SU-DHL-6 (cell line): Measurements from ENCODE around the gene ADIRF.

Source experiments
- H2AFZ ChIP-seq: fragments of 200-600 bp; sonication (generic); 2 replicates; pipeline ENCODE4 v1.6.1; 2014; ENCODE audit warnings: low read depth, mild to moderate bottlenecking, moderate library complexity, mixed read lengths, antibody characterized with exemption, low read length; ENCODE audit not compliant: severe bottlenecking
- H3F3A ChIP-seq: fragments of 200-600 bp; shearing (Covaris generic); 2 replicates; pipeline ENCODE4 v1.6.0; 2016; ENCODE audit warnings: antibody characterized with exemption, mild to moderate bottlenecking; ENCODE audit not compliant: insufficient read depth
- H3K27ac ChIP-seq: fragments of 200-600 bp; sonication (generic); 2 replicates; pipeline ENCODE4 v1.5.1; 2016; ENCODE audit warnings: low read depth, mild to moderate bottlenecking, low read length, moderate library complexity, mixed read lengths
- H3K27me3 ChIP-seq: fragments of 200-600 bp; sonication (generic), shearing (Covaris generic); 2 replicates; pipeline ENCODE4 v1.6.0; 2014; ENCODE audit warnings: mild to moderate bottlenecking, low read length
- H3K36me3 ChIP-seq: fragments of 200-600 bp; sonication (generic); 2 replicates; pipeline ENCODE4 v1.6.1; 2014; ENCODE audit warnings: mild to moderate bottlenecking, low read length, mixed read lengths
- H3K4me2 ChIP-seq: fragments of 300-600, 200-600 bp; shearing (Covaris generic), sonication (generic); 2 replicates; pipeline ENCODE4 v1.6.0; 2014; ENCODE audit warnings: low read length, low read depth, mild to moderate bottlenecking; ENCODE audit not compliant: poor library complexity, severe bottlenecking
- H3K4me3 ChIP-seq: fragments of 200-600 bp; sonication (generic); 2 replicates; pipeline ENCODE4 v1.5.1; 2014; ENCODE audit warnings: antibody characterized with exemption, low read length, mild to moderate bottlenecking, mixed read lengths; ENCODE audit not compliant: insufficient read depth, poor library complexity, severe bottlenecking
- H3K79me2 ChIP-seq: fragments of 200-600 bp; sonication (generic); 2 replicates; pipeline ENCODE4 v1.6.1; 2014; ENCODE audit warnings: mild to moderate bottlenecking, low read length, moderate library complexity; ENCODE audit not compliant: insufficient read depth
- H3K9ac ChIP-seq: fragments of 200-600 bp; sonication (generic); 2 replicates; pipeline ENCODE4 v1.7.0; 2014; ENCODE audit warnings: mild to moderate bottlenecking, low read length
- H3K9me2 ChIP-seq: fragments of 200-600 bp; sonication (generic); replicated peaks from 2 replicates; pipeline ENCODE4 v1.6.1; 2014; ENCODE audit warnings: low read length; ENCODE audit not compliant: insufficient read depth
- H3K9me3 ChIP-seq: fragments of 200-600 bp; sonication (generic); 2 replicates; pipeline ENCODE4 v1.6.1; 2014; ENCODE audit warnings: low read length, mixed read lengths; ENCODE audit not compliant: insufficient read depth
- H4K20me1 ChIP-seq: fragments of 200-600 bp; sonication (generic); 2 replicates; pipeline ENCODE4 v1.6.1; 2014; ENCODE audit warnings: low read depth, mild to moderate bottlenecking, antibody characterized with exemption, low read length, moderate library complexity, mixed read lengths
- EZH2phosphoT487 ChIP-seq: fragments of 200-600 bp; sonication (generic), shearing (Covaris generic); conservative IDR thresholded peaks from 2 replicates; pipeline ENCODE4 v1.6.1; 2018; ENCODE audit warnings: mild to moderate bottlenecking, antibody characterized with exemption, low read length, moderate library complexity, mixed read lengths
- TF ChIP-seq, protein P1 (sequence below): fragments of 200-600 bp; sonication (generic); IDR thresholded peaks from one replicate; pipeline ENCODE4 v1.5.1; 2017; ENCODE audit warnings: antibody characterized with exemption, mild to moderate bottlenecking, low read length, moderate library complexity; ENCODE audit not compliant: insufficient read depth, poor library complexity, severe bottlenecking

The ADIRF gene

DNA sequence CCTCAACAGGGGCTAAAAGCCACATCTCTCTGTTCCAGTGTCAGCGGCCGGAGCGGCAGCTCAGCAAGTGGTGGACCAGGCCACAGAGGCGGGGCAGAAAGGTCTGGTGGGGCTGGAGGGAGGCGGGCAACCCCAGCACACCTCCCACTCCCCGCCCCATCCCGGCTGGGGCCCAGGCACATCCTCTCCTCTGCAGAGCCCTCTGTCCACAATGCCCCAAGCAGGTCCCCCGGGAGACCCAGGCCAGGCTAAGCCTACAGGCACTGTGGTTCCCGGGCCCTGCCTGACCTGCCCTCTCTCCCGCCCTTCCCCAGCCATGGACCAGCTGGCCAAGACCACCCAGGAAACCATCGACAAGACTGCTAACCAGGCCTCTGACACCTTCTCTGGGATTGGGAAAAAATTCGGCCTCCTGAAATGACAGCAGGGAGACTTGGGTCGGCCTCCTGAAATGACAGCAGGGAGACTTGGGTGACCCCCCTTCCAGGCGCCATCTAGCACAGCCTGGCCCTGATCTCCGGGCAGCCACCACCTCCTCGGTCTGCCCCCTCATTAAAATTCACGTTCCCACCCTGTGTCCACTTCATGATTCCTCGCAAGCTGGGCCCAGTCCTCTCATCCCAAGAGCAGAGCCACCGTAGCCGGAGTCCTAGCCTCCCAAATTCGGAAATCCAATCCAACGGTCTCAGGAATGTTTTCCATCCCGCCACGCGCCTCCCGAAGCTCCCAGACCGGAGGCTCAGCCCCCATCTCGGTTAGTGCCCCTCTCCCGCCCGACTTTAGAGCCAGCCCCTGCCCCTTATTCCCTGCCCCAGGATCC is 2.1 kb downstream of the ADIRF start:
- Histone ChIP-seq H3K27me3 (no peaks in the 10 kb centered on the region), H3F3A (no peaks in the 10 kb centered on the region), H3K9ac (peak overlapping the region; percentile 61), H3K9me3 (no peaks in the 10 kb centered on the region), H3K4me2 (peak overlapping the region; percentile 68), H3K4me3 (peak overlapping the region; percentile 53), H3K27ac (no peak overlapping the region), H3K36me3 (no peaks in the 10 kb centered on the region), H4K20me1 (no peaks in the 10 kb centered on the region), H2AFZ (peak overlapping the region; percentile 97), H3K79me2 (no peaks in the 10 kb centered on the region), H3K9me2 (no peaks in the 10 kb centered on the region)
- no peak for TF ChIP-seq EZH2phosphoT487
- TF ChIP-seq, protein P1, sequence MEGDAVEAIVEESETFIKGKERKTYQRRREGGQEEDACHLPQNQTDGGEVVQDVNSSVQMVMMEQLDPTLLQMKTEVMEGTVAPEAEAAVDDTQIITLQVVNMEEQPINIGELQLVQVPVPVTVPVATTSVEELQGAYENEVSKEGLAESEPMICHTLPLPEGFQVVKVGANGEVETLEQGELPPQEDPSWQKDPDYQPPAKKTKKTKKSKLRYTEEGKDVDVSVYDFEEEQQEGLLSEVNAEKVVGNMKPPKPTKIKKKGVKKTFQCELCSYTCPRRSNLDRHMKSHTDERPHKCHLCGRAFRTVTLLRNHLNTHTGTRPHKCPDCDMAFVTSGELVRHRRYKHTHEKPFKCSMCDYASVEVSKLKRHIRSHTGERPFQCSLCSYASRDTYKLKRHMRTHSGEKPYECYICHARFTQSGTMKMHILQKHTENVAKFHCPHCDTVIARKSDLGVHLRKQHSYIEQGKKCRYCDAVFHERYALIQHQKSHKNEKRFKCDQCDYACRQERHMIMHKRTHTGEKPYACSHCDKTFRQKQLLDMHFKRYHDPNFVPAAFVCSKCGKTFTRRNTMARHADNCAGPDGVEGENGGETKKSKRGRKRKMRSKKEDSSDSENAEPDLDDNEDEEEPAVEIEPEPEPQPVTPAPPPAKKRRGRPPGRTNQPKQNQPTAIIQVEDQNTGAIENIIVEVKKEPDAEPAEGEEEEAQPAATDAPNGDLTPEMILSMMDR: no peak

DNA sequence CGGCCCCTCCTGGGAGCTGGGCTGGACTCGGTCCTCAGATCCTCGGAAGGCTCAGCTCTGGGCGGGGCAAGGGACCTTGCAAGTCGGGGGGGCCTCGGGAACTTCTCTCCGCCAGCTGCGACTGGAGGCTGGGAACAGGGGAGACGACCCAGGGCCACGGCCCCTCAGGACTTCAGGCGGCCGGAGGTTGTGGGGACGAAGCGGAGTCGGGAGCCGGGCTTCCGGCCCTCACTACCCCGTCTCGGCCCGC is 2.6 kb downstream of the ADIRF start:
- Histone ChIP-seq H4K20me1 (no peaks in the 10 kb centered on the region), H3K4me2 (peak overlapping the region; percentile 68), H3K9me2 (no peaks in the 10 kb centered on the region), H3K27ac (no peak overlapping the region), H3K9ac (peak overlapping the region; percentile 61), H3K36me3 (no peaks in the 10 kb centered on the region), H3K27me3 (no peaks in the 10 kb centered on the region), H3K79me2 (no peaks in the 10 kb centered on the region), H2AFZ (peak overlapping the region; percentile 97), H3K9me3 (no peaks in the 10 kb centered on the region), H3K4me3 (peak overlapping the region; percentile 53), H3F3A (no peaks in the 10 kb centered on the region)
- TF ChIP-seq EZH2phosphoT487: no peak
- TF ChIP-seq, protein P1: no peak

DNA sequence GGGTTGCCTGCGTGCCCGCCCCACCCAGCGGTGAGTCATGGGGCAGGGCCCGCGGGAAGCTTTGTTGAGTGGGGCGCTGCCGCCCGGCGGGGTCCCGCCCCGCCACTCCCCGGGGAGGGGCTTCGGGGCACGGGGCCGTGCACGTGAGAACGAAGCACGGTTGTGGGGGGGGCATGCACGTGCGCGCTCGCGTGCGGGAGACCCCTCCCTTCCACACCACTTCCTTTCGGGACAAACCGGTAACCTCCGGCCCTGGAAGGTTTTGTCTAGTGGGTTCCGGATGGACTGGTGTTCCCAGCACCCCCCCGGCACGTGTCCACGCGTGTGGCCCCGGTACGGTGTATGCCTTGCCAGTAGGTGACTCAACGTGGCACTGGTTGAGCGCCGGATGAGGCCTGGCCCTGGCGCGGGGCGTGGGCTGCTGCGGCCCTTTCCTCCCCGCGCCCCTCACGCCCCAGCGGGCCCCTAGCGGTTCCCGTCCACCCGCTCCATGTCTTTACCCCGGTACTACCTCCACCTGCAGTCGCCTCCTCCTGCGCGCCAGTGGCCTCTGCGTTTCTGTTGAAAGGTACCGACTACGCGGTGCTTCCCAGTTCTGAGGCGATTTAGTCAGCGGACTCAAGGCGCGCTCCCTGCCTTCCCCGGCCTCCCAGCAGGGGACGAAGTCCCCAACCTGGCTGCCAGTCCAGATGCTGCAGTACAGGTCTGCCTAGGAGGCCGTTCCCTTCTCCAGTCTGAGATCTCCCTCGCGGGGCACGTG is 3.1 kb downstream of the ADIRF start:
- Histone ChIP-seq H3K36me3 (no peaks in the 10 kb centered on the region), H3F3A (no peaks in the 10 kb centered on the region), H3K27me3 (no peaks in the 10 kb centered on the region), H2AFZ (peak overlapping the region; percentile 97), H4K20me1 (no peaks in the 10 kb centered on the region), H3K9me2 (no peaks in the 10 kb centered on the region), H3K79me2 (no peaks in the 10 kb centered on the region), H3K4me2 (peak overlapping the region; percentile 68), H3K27ac (no peak overlapping the region), H3K4me3 (peak overlapping the region; percentile 53), H3K9me3 (no peaks in the 10 kb centered on the region), H3K9ac (peak overlapping the region; percentile 61)
- TF ChIP-seq, protein P1: no peak
- no peak for TF ChIP-seq EZH2phosphoT487
